Germinal center (tissue), 1 donor: ENCODE measurements around the gene NMBR.
"Not testable (repeated sequence)": the region's sequence is repeated elsewhere in the genome, so short reads cannot be mapped to it uniquely, and the experiment has no call there.

Experiments
- DNase-seq: peaks from one replicate; pipeline ENCODE4 v3.0.0; 2012; ENCODE audit warnings: mixed read lengths, low spot score

The NMBR gene

DNA sequence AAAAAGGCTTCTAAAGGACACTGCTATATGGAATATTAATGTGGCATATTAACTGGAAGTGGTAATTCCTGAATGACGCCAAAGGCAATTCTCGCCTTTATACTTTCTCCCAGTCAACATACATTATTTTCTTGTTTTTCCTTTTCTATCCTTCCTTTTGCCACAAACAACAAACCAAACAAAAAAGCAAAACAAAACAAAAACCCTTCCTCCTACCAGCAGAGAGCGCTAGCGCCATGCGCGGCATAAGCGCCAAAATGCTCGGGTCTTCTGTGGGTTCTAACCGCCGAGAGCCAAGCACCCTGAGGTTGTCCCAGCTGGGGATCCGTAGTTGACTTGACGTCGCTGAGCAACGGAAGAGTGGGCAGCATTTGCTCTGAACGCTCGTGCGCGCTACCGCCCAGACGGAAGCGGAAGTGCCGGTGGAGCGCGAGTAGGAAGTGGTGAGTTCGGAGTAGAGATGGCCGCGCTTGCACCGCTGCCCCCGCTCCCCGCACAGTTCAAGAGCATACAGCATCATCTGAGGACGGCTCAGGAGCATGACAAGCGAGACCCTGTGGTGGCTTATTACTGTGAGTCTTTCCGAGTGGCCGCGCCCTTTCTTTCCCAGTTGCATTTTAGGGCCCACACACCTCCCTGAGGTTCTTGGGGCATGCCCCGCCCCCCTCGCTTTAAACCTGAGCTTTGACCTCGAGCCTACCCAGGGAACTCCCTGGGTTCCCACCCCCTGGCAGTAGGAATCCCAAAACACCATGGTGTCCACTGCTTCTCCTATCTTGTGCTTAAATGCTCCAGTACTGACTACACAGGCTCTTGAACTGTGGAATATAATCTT, at the start of gene NMBR, which contains the start of gene VTA1:
Gene NMBR, minus strand, starts transcription at position 295 of the 835 bp plus-strand sequence. CDS start 58,464 bp downstream, outside the sequence.
Gene VTA1, plus strand, starts transcription at position 436 of the 835 bp plus-strand sequence. Its CDS starts 25 bp downstream, at position 461.
- peak; percentile 90 for DNase-seq

GRCh38 chr6:142195862-142196541, 49.1 kb upstream of the NMBR start:
- no peak for DNase-seq

DNA sequence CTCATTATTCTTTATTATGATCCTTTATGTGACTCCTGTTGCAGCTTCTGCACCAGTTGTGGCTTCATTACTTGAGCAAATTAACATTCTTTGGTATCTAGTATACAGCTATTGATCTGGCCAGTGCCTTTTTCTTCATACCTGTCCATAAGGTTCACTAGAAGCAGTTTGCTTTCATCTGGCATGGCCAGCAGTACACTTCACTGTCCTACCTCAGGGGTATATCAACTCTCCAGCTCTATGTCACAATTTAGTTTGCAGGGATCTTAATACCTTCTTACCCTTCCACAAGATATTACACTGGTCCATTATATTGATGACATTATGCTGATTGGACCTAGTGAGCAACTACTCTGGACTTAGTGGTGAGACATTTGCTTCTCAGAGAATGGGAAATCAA, 46.7 kb upstream of the NMBR start:
- DNase-seq, result no peak

DNA sequence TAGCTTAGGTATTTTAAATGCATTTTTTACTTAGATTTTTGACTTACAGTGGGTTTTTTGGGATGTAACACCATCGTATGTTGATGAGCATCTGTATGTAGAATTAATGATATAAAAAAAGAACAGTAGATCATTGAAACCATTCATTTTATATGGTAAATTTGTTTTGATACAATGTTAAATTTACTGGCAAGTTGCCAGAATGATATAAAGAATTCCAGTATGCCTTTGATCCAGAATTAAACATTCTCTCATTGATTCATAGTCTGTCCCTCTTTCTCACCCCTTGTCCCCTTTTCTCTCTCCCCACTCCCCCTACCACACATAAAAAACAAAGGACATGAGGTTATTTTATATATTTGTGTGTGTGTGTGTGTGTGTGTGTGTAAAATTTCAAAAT, 45.4 kb upstream of the NMBR start:
- no peak for DNase-seq

DNA sequence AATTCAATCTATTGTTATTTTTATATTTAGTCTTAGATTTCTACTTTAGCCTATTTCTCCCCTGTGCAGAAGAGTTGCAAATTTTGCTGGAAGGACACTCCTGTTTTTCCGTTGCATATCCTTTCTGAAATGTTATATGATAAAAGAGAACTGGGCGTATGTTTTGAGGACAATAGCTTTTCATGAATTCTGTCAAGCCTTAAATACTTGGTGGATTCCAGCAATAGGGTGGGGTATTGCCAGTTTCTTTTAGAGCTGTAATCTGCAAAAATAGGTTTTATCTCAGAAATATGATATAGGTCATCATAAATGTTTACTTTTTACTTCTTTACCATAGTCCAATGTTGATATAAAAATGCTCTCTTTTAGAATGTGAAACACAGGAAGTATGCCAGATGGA, 42.1 kb upstream of the NMBR start:
- no peak for DNase-seq

DNA sequence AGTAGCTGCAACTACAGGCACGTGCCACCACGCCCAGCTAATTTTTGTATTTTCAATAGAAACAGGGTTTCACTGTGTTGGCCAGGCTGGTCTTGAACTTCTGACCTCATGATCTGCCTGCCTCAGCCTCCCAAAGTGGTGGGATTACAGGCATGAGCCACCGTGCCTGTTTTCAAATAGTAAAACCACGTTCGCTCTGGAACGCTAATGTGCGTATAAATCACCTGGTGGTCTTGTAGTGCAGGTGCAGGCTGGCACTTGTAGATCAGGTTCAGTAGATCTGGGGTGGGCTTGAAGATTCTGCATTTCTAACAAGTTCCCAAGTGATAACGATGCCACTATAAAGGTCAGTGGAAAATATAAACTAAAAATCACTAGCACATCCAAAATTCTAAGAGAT, 41.4 kb upstream of the NMBR start:
- DNase-seq, result not testable (repeated sequence)

DNA sequence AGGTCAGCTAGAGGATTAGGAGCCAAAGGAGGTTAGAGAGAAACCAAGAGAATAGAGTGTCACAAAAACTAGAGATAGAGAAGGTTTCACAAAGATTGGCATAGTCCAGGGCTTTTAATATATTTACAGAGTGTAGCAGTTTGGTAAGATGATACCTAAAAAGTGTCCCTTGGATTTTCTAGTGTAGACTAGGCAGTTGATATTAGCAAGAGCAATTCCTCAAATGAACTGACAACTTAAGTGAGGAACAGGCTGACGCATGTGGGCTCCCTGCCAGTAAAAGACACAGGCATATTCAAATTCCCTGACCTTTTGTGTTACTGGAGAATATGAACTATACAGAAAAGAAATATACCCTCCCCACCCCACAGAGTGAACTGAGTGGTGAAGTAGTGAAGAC, 40.3 kb upstream of the NMBR start:
- DNase-seq, result no peak

DNA sequence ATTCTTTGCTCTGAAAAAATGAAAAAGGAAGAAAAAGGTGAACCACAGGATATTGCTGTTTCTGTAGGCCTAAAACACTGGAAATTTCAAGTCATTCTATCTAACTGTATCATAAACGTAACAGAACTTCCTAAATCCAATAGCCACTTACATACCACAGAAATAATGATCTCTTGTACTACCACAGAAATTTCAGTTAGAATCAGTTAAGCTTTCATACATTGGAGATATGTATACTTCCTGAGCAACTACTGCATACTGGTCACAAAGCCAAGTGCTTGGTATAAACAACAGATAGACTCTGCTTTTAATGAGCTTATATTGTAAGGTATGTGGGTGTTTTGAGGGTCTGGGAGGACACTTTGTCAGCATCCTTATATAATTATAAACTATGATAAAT, 38.7 kb upstream of the NMBR start:
- DNase-seq, result no peak

DNA sequence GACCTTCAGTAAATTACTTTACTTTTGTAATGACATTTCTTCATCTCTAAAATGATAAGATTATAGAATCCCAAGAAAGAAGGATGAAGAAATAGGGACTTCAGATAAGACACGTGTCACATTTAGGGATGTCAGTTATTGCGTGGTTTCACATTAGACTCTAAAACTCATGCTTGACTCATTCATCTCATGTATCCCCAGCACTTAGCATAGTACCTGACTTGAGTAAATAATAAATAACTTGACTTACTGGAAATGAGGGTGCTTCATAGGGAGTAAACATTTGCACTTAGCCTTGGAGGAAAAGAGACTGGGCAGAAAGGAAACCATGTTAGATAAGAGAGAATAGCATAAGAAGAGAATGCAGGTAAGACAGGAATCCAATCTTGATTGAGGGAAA, 37.4 kb upstream of the NMBR start:
- no peak for DNase-seq

DNA sequence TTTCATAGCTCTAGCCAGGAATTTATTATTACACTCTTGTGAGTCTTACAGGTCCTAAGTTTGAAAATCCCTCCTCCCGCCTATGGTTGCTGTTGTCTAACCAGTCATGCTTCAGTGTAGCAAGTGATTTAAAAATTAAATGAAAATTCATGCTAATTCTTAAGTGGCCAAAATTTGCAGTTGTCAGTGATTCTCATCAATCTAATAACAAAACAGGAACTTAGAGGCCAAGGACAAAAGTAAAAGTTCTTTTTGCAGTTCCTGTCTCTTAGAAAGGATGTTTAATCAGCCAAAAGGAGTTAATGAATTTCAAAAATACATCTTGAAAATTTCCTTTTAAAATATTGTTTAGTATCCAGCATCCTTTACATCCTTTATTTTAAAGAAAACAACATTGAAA, 36.4 kb upstream of the NMBR start:
- no peak for DNase-seq

- no peak for DNase-seq
These were observed 35.1 kb upstream of the NMBR start for GRCh38 chr6:142182004-142182403.

GRCh38 chr6:142178129-142178528, 31.2 kb upstream of the NMBR start:
- no peak for DNase-seq

DNA sequence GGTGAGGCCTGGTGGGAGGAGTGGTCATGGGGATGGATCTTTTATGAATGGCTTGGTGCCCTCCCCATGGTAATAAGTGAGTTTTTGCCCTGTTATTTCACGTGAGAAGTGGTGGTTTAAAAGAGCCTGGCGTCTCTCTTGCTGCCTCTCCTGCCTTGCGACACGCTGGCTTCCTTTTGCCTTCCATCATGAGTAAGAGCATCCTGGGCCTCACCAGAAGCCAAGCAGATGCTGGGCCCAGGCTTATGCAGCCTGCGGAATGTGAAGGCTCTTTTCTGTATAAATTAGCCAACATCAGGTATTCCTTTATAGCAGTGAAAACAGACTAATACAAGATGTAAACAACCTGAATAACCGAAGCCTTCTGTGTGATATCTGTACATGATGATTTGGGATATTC, 27.8 kb upstream of the NMBR start:
- DNase-seq, result no peak

DNA sequence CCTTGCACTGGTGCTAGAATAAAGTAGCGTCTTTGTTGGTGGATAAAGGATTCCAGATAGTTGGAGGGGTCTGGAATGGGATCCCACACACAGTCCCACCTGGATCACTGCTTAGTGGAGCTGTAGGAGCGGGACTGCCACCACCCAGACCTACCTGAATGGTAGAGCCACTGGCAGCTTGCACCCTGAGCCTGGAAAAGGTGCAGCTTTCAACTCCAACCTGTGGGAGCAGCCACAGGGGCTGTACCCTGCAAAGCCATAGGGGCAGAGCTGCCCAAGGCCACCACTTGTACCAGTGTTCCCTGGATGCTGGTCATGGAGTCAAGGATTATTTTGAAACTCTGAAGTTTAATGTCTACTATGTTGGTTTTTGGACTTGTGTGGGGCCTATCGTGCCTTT, 27.1 kb upstream of the NMBR start:
- DNase-seq, result no peak

- DNase-seq, result no peak
These were observed 25.8 kb upstream of the NMBR start for GRCh38 chr6:142172758-142173157.

GRCh38 chr6:142171351-142171750, 24.4 kb upstream of the NMBR start:
- DNase-seq, result no peak

GRCh38 chr6:142167486-142167885, 20.6 kb upstream of the NMBR start:
- no peak for DNase-seq

- DNase-seq, result no peak
These were observed 20.1 kb upstream of the NMBR start for GRCh38 chr6:142167071-142167470.

- DNase-seq, result no peak
These were observed 18.3 kb upstream of the NMBR start for GRCh38 chr6:142165227-142165626.

- DNase-seq, result no peak
These were observed 15.9 kb upstream of the NMBR start for GRCh38 chr6:142162780-142163179.

DNA sequence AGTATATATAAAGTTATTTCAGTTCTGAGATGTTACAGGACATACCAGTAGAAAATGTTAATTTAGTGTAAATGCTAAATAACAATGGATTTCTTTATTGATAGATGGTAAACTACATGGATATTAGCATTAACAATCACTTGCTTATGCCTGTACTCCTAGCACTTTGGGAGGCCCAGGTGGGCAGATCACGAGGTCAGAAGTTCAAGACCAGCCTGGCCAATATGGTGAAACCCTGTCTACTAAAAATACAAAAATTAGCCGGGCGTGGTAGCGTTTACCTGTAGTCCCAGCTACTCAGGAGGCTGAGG, 9.8 kb upstream of the NMBR start:
- not testable (repeated sequence) for DNase-seq

- peak; percentile 18 for DNase-seq
These were observed 9.2 kb upstream of the NMBR start for GRCh38 chr6:142155895-142156757.

GRCh38 chr6:142155091-142155490, 8.2 kb upstream of the NMBR start:
- no peak for DNase-seq
